NCI-H1105 treated with DMSO at 0.1 percent for 48 hours (cell line): ENCODE measurements around the gene EDN2.
A peak's percentile ranks its signal among the peaks of the same experiment; 100 is the strongest.

Experiments used
- DNase-seq: peaks from one replicate; lab custom pipeline; 2025; lab: John Stamatoyannopoulos, UW

Gene EDN2

GRCh38 chr1:41483001-41483850, 1.3 kb downstream of the EDN2 start:
- peak; percentile 41 for DNase-seq

- peak; percentile 96 for DNase-seq
These were observed 2.3 kb downstream of the EDN2 start for GRCh38 chr1:41482001-41482765.

GRCh38 chr1:41481109-41481775, 3.2 kb downstream of the EDN2 start:
- DNase-seq = peak; percentile 74

- no peak for DNase-seq
These were observed 4.0 kb downstream of the EDN2 start for GRCh38 chr1:41480204-41481108.

GRCh38 chr1:41479808-41480160, 4.7 kb downstream of the EDN2 start:
- DNase-seq = no peak

- no peak for DNase-seq
These were observed 5.3 kb downstream of the EDN2 start for GRCh38 chr1:41479000-41479807.

- DNase-seq = no peak
These were observed 6.2 kb downstream of the EDN2 start for GRCh38 chr1:41478118-41478748.

GRCh38 chr1:41476807-41477361, 7.6 kb downstream of the EDN2 start:
- DNase-seq = no peak

- no peak for DNase-seq
These were observed 8.5 kb downstream of the EDN2 start for GRCh38 chr1:41475859-41476567.

GRCh38 chr1:41475346-41475745, 9.1 kb downstream of the EDN2 start:
- no peak for DNase-seq

GRCh38 chr1:41474490-41475271, 9.8 kb downstream of the EDN2 start:
- peak; percentile 77 for DNase-seq

GRCh38 chr1:41473738-41474362, 10.6 kb downstream of the EDN2 start:
- DNase-seq = no peak

GRCh38 chr1:41471658-41472057, 12.8 kb downstream of the EDN2 start:
- DNase-seq = no peak

- no peak for DNase-seq
These were observed 14.8 kb downstream of the EDN2 start for GRCh38 chr1:41469706-41470105.

- DNase-seq = no peak
These were observed 16.2 kb downstream of the EDN2 start for GRCh38 chr1:41468122-41468762.

- no peak for DNase-seq
These were observed 16.8 kb downstream of the EDN2 start for GRCh38 chr1:41467673-41468072.

GRCh38 chr1:41466146-41466545, 18.3 kb downstream of the EDN2 start:
- no peak for DNase-seq

GRCh38 chr1:41465741-41466140, 18.7 kb downstream of the EDN2 start:
- DNase-seq = no peak
